PC-3 (cell line): ENCODE results near the gene NCOA7. TPM values are rescaled to one million over a fixed set of nuclear protein-coding genes. Genes with fewer than 3 reads are reported as not detected.

Source experiments
- ATAC-seq: fragments of 200-7000 bp; cut with Tn5 transposase; 2 replicates; pipeline ENCODE4 v1.9.1; 2020; ENCODE audit warnings: mild to moderate bottlenecking, moderate library complexity
- BruUV-seq: library from RNA; stranded (reverse); fragments of 400-500 nt; replicated peaks from 2 replicates; lab custom pipeline; 2021; lab: Mats Ljungman, UMichigan
- CTCF ChIA-PET: fragments of 300-600 bp; sonication (Branson Sonifier 250); formaldehyde crosslinking; loops from one replicate; lab custom pipeline; 2022; ENCODE audit warnings: antibody characterized with exemption; lab: Charles Lee
- POLR2A ChIA-PET: fragments of 300-600 bp; sonication (Branson Sonifier 250); formaldehyde crosslinking; loops from one replicate; lab custom pipeline; 2022; ENCODE audit warnings: antibody characterized with exemption; ENCODE audit not compliant: unreplicated experiment; lab: Charles Lee
- DNase-seq: peaks from one replicate; pipeline ENCODE4 v3.0.0-alpha.2; 2015
- H2AFZ ChIP-seq: fragments of 300-600 bp; sonication (generic); 2 replicates; pipeline ENCODE4 v1.6.0; 2016; ENCODE audit warnings: antibody characterized with exemption, low read length
- H3F3A ChIP-seq: fragments of 300-600 bp; sonication (generic); one replicate; pipeline ENCODE4 v1.6.0; 2017; ENCODE audit warnings: antibody characterized with exemption, low read length, control low read depth, mild to moderate bottlenecking; ENCODE audit not compliant: unreplicated experiment
- H3K27ac ChIP-seq: fragments of 300-600 bp; sonication (generic); 2 replicates; pipeline ENCODE4 v1.5.1; 2016; ENCODE audit warnings: mild to moderate bottlenecking, low read length
- H3K27me3 ChIP-seq: fragments of 300-600 bp; sonication (generic); 2 replicates; pipeline ENCODE4 v1.6.1; 2016; ENCODE audit warnings: low read length, mixed read lengths
- H3K36me3 ChIP-seq: fragments of 300-600 bp; sonication (generic); 2 replicates; pipeline ENCODE4 v1.6.1; 2016; ENCODE audit warnings: low read depth, mixed run types, low read length, mixed read lengths
- H3K4me1 ChIP-seq: fragments of 300-600 bp; sonication (generic); 2 replicates; pipeline ENCODE4 v1.5.1; 2016; ENCODE audit warnings: low read length; ENCODE audit not compliant: insufficient read depth
- H3K4me2 ChIP-seq: fragments of 300-600 bp; sonication (generic); 2 replicates; pipeline ENCODE4 v1.6.0; 2016; ENCODE audit warnings: low read length
- H3K4me3 ChIP-seq: fragments of 300-600 bp; sonication (generic); 2 replicates; pipeline ENCODE4 v1.5.1; 2016; ENCODE audit warnings: mild to moderate bottlenecking, low read length, mixed read lengths
- H3K79me2 ChIP-seq: fragments of 300-600 bp; sonication (generic); 2 replicates; pipeline ENCODE4 v1.6.1; 2017; ENCODE audit warnings: low read length, mixed read lengths
- H3K9ac ChIP-seq: fragments of 300-600 bp; sonication (generic); 2 replicates; pipeline ENCODE4 v1.6.0; 2016; ENCODE audit warnings: mild to moderate bottlenecking, low read length
- H3K9me2 ChIP-seq: fragments of 300-600 bp; sonication (generic); replicated peaks from 2 replicates; pipeline ENCODE4 v1.6.1; 2016; ENCODE audit warnings: mixed run types, low read length, mixed read lengths
- H3K9me3 ChIP-seq: fragments of 300-600 bp; sonication (generic); 2 replicates; pipeline ENCODE4 v1.6.1; 2016; ENCODE audit warnings: low read length, mixed read lengths
- H4K20me1 ChIP-seq: fragments of 300-600 bp; sonication (generic); 2 replicates; pipeline ENCODE4 v1.6.1; 2016; ENCODE audit warnings: low read length, mixed read lengths
- CTCF ChIP-seq: fragments of 300-600 bp; sonication (generic); conservative IDR thresholded peaks from 2 replicates; pipeline ENCODE4 v1.5.1; 2017; ENCODE audit warnings: antibody characterized with exemption, low read depth, mild to moderate bottlenecking, low read length
- EZH2 ChIP-seq: fragments of 300-600 bp; sonication (generic); IDR thresholded peaks from one replicate; pipeline ENCODE4 v1.6.1; 2017; ENCODE audit warnings: antibody characterized with exemption, mild to moderate bottlenecking, low read length; ENCODE audit not compliant: unreplicated experiment
- EZH2phosphoT487 ChIP-seq: fragments of 300-600 bp; sonication (generic); IDR thresholded peaks from 2 replicates; pipeline ENCODE4 v1.6.1; 2018; ENCODE audit warnings: mild to moderate bottlenecking, antibody characterized with exemption, low read length, borderline replicate concordance
- intact Hi-C: fragments of 100-400 bp; cut with micrococcal nuclease; formaldehyde crosslinking; loops from 2 replicates; pipeline ENCODE4 v1.9.0; 2023
- total RNA-seq: library from RNA; depleted of rRNA; stranded (reverse); fragments of >200 nt; gene quantifications from 2 replicates; pipeline ENCODE4 v1.2.3, GENCODE V29; 2014

NCOA7 gene
- total RNA-seq, 1 experiment from 2014 or later: 13.4 TPM

GRCh38 chr6:125834348-125834747 lies 43.6 kb downstream of the NCOA7 start:
- POLR2A ChIA-PET: no interaction called here
- Histone ChIP-seq H3K4me1 (no peaks in the 10 kb centered on the region), H3K9me2 (no peaks in the 10 kb centered on the region), H3K4me3 (no peak overlapping the region), H3K36me3 (no peaks in the 10 kb centered on the region), H2AFZ (no peak overlapping the region), H3K27ac (no peak overlapping the region), H3K79me2 (no peaks in the 10 kb centered on the region), H3K4me2 (no peak overlapping the region), H3F3A (no peaks in the 10 kb centered on the region), H3K27me3 (no peaks in the 10 kb centered on the region), H3K9ac (no peak overlapping the region), H4K20me1 (no peaks in the 10 kb centered on the region), H3K9me3 (no peaks in the 10 kb centered on the region)
- DNase-seq (no peak), ATAC-seq (no peak)
- no peak for TF ChIP-seq CTCF
- no peak for TF ChIP-seq EZH2
- no peak for TF ChIP-seq EZH2phosphoT487
- CTCF ChIA-PET: no interaction called here
- BruUV-seq: no TSS peak
- intact Hi-C loops: no loop called here

GRCh38 chr6:125835221-125835744 lies 44.5 kb downstream of the NCOA7 start:
- H3K27ac ChIP-seq: no peak overlapping the region
- no peaks in the 10 kb centered on the region for H3K9me3 ChIP-seq
- no peak overlapping the region for H3K9ac ChIP-seq
- H3K27me3 ChIP-seq: no peaks in the 10 kb centered on the region
- H3K9me2 ChIP-seq: no peaks in the 10 kb centered on the region
- no peaks in the 10 kb centered on the region for H3K79me2 ChIP-seq
- no peak for TF ChIP-seq CTCF
- no peak for TF ChIP-seq EZH2
- TF ChIP-seq EZH2phosphoT487: no peak
- no peaks in the 10 kb centered on the region for H4K20me1 ChIP-seq
- no peaks in the 10 kb centered on the region for H3F3A ChIP-seq
- H2AFZ ChIP-seq: no peak overlapping the region
- H3K36me3 ChIP-seq: no peaks in the 10 kb centered on the region
- intact Hi-C loops: no loop called here
- H3K4me3 ChIP-seq: no peak overlapping the region
- POLR2A ChIA-PET: no interaction called here
- H3K4me1 ChIP-seq: no peaks in the 10 kb centered on the region
- H3K4me2 ChIP-seq: no peak overlapping the region
- no peak for ATAC-seq
- CTCF ChIA-PET: no interaction called here
- DNase-seq: no peak
- no TSS peak for BruUV-seq

- ChIA-PET CTCF (no interaction called here), POLR2A (no interaction called here)
- Histone ChIP-seq H3K36me3 (no peaks in the 10 kb centered on the region), H3K79me2 (no peaks in the 10 kb centered on the region), H3K4me3 (no peak overlapping the region), H3K4me2 (no peak overlapping the region), H3K9me3 (no peaks in the 10 kb centered on the region), H3K27ac (no peak overlapping the region), H3K4me1 (no peaks in the 10 kb centered on the region), H2AFZ (no peak overlapping the region), H3K9ac (no peak overlapping the region), H3F3A (no peaks in the 10 kb centered on the region), H3K27me3 (no peaks in the 10 kb centered on the region), H4K20me1 (no peaks in the 10 kb centered on the region), H3K9me2 (no peaks in the 10 kb centered on the region)
- DNase-seq: no peak
- no TSS peak for BruUV-seq
- TF ChIP-seq CTCF (no peak), EZH2 (no peak), EZH2phosphoT487 (no peak)
- ATAC-seq: no peak
- intact Hi-C loops: no loop called here
Measured at GRCh38 chr6:125836466-125836865, 45.7 kb downstream of the NCOA7 start.
